Mesenchymal stem cell (in vitro differentiated cells and primary cell): ENCODE measurements around the gene CDIP1.

Experiments used
- DNase-seq: peaks from one replicate; pipeline ENCODE4 v3.0.0-alpha.2; 2013
- H2AFZ ChIP-seq: one replicate; pipeline ENCODE4 v1.6.1; 2013; ENCODE audit warnings: low read depth, mild to moderate bottlenecking, control low read depth, inconsistent platforms, low read length, moderate library complexity
- H2AK5ac ChIP-seq: 2 replicates; pipeline ENCODE4 v1.6.1; 2013; ENCODE audit warnings: low read length, moderate library complexity, mild to moderate bottlenecking, inconsistent platforms; ENCODE audit not compliant: severe bottlenecking
- H2BK120ac ChIP-seq: one replicate; pipeline ENCODE4 v1.6.1; 2013; ENCODE audit warnings: low read depth, mild to moderate bottlenecking, inconsistent platforms, low read length, moderate library complexity
- H2BK12ac ChIP-seq, 2 experiments: one replicate each; pipeline ENCODE4 v1.6.1; 2013; ENCODE audit warnings: inconsistent platforms in 2 of 2, low read length in 2 of 2, mild to moderate bottlenecking in 2 of 2, moderate library complexity in 2 of 2, control low read depth in 1 of 2
- H2BK15ac ChIP-seq: one replicate; pipeline ENCODE4 v1.6.1; 2013; ENCODE audit warnings: mild to moderate bottlenecking, low read depth, inconsistent platforms; ENCODE audit not compliant: poor library complexity, severe bottlenecking
- H2BK5ac ChIP-seq: 2 replicates; pipeline ENCODE4 v1.6.1; 2013; ENCODE audit warnings: low read depth, mild to moderate bottlenecking, low read length, control low read depth, inconsistent platforms; ENCODE audit not compliant: poor library complexity, severe bottlenecking
- H3K14ac ChIP-seq, 2 experiments: one replicate each; pipeline ENCODE4 v1.6.1; 2013; ENCODE audit warnings: inconsistent platforms in 2 of 2, low read length in 2 of 2, control low read depth in 1 of 2, mild to moderate bottlenecking in 1 of 2, moderate library complexity in 1 of 2
- H3K18ac ChIP-seq, 2 experiments: one replicate each; pipeline ENCODE4 v1.6.1; 2013; ENCODE audit warnings: inconsistent platforms in 2 of 2, low read length in 2 of 2, control low read depth in 1 of 2, low read depth in 1 of 2, mild to moderate bottlenecking in 1 of 2
- H3K23ac ChIP-seq, 2 experiments: one replicate each; pipeline ENCODE4 v1.6.1; 2013; ENCODE audit warnings: inconsistent platforms in 2 of 2, low read length in 2 of 2, mild to moderate bottlenecking in 2 of 2, moderate library complexity in 2 of 2, control low read depth in 1 of 2
- H3K27ac ChIP-seq: 2 replicates; pipeline ENCODE4 v1.5.1; 2013; ENCODE audit warnings: mild to moderate bottlenecking, moderate library complexity, low read length, control low read depth, inconsistent platforms; ENCODE audit not compliant: poor library complexity, severe bottlenecking
- H3K27me3 ChIP-seq, 2 experiments: 2 replicates each; pipeline versions ENCODE4 v1.6.1 to v1.7.0; 2013; ENCODE audit warnings: low read length in 2 of 2, mild to moderate bottlenecking in 2 of 2, moderate library complexity in 2 of 2, control low read depth in 1 of 2, inconsistent platforms in 1 of 2; ENCODE audit not compliant: control insufficient read depth in 1 of 2, insufficient read depth in 1 of 2
- H3K36me3 ChIP-seq, 2 experiments: 2 replicates each; pipeline versions ENCODE4 v1.6.1 to v1.7.0; 2013; ENCODE audit warnings: low read length in 2 of 2, control low read depth in 1 of 2, inconsistent platforms in 1 of 2, low read depth in 1 of 2, mild to moderate bottlenecking in 1 of 2; ENCODE audit not compliant: insufficient read depth in 2 of 2, control insufficient read depth in 1 of 2
- H3K4ac ChIP-seq, 2 experiments: one replicate each; pipeline ENCODE4 v1.6.1; 2013; ENCODE audit warnings: inconsistent platforms in 2 of 2, low read length in 2 of 2, mild to moderate bottlenecking in 2 of 2, moderate library complexity in 2 of 2, control low read depth in 1 of 2, low read depth in 1 of 2
- H3K4me1 ChIP-seq: 2 replicates; pipeline ENCODE4 v1.6.1; 2013; ENCODE audit warnings: low read depth, low read length, control low read depth; ENCODE audit not compliant: control insufficient read depth, insufficient read depth
- H3K4me2 ChIP-seq: 2 replicates; pipeline ENCODE4 v1.6.1; 2013; ENCODE audit warnings: low read length, mild to moderate bottlenecking, inconsistent platforms; ENCODE audit not compliant: poor library complexity, severe bottlenecking
- H3K4me3 ChIP-seq, 2 experiments: 2 replicates each; pipeline versions ENCODE4 v1.5.1 to v1.7.0; 2013; ENCODE audit warnings: low read length in 2 of 2, mild to moderate bottlenecking in 2 of 2, control low read depth in 1 of 2, low read depth in 1 of 2; ENCODE audit not compliant: insufficient read depth in 1 of 2
- H3K79me1 ChIP-seq: replicated peaks from 2 replicates; pipeline ENCODE4 v1.6.1; 2013; ENCODE audit warnings: mild to moderate bottlenecking, control low read depth, low read length, inconsistent platforms; ENCODE audit not compliant: poor library complexity, severe bottlenecking
- H3K9ac ChIP-seq: 2 replicates; pipeline ENCODE4 v1.7.0; 2013; ENCODE audit warnings: mild to moderate bottlenecking, low read length, moderate library complexity
- H3K9me3 ChIP-seq: 2 replicates; pipeline ENCODE4 v1.7.0; 2013; ENCODE audit warnings: mild to moderate bottlenecking, low read length; ENCODE audit not compliant: control insufficient read depth
- H4K8ac ChIP-seq: one replicate; pipeline ENCODE4 v1.6.1; 2013; ENCODE audit warnings: inconsistent platforms, mild to moderate bottlenecking, low read length, moderate library complexity
- H4K91ac ChIP-seq: one replicate; pipeline ENCODE4 v1.6.1; 2013; ENCODE audit warnings: mild to moderate bottlenecking, low read length, inconsistent platforms
- WGBS: methylation state at CpG from one replicate; pipeline ENCODE4 v1.1.7; 2013; ENCODE audit warnings: mixed read lengths; 5-methylcytosine and 5-hydroxymethylcytosine counted together

Gene CDIP1

GRCh38 chr16:4556112-4556511, 17.5 kb upstream of the CDIP1 start, which contains the start of gene C16orf96:
Gene C16orf96, plus strand, starts transcription at chr16:4556340. Its CDS starts 150 bp downstream, at chr16:4556490.
- H3K23ac ChIP-seq: no peak within 1 kb of the TSS
- H2BK120ac ChIP-seq: no peak within 1 kb of the TSS
- no peak for DNase-seq
- H3K18ac ChIP-seq: no peak within 1 kb of the TSS
- H3K4ac ChIP-seq: no peak within 1 kb of the TSS
- no peaks in the 10 kb centered on the region for H3K9me3 ChIP-seq
- H4K8ac ChIP-seq: no peak within 1 kb of the TSS
- no peaks in the 10 kb centered on the region for H3K79me1 ChIP-seq
- H2AK5ac ChIP-seq: no peak within 1 kb of the TSS
- 92% methylated on average over 4 of the region's 4 CpGs for WGBS
- H4K91ac ChIP-seq: no peak within 1 kb of the TSS
- H3K4me1 ChIP-seq: peaks cover 11% of the 10 kb centered on the region
- H3K36me3 ChIP-seq: no peaks in the 10 kb centered on the region
- no peak within 1 kb of the TSS for H2BK12ac ChIP-seq
- H2BK15ac ChIP-seq: no peak within 1 kb of the TSS
- H3K4me3 ChIP-seq: no peak within 1 kb of the TSS
- H3K27ac ChIP-seq: no peak within 1 kb of the TSS
- H3K14ac ChIP-seq: no peak within 1 kb of the TSS
- peaks cover 21 to 38% of the 10 kb centered on the region in 2 experiments for H3K27me3 ChIP-seq
- no peak within 1 kb of the TSS for H2BK5ac ChIP-seq
- H3K9ac ChIP-seq: no peak within 1 kb of the TSS
- H3K4me2 ChIP-seq: no peak within 1 kb of the TSS
- H2AFZ ChIP-seq: no peak within 1 kb of the TSS

- H2BK5ac ChIP-seq: no peak overlapping the region
- H2AK5ac ChIP-seq: no peak overlapping the region
- H3K23ac ChIP-seq: no peak overlapping the region
- H3K4me1 ChIP-seq: peaks cover 11% of the 10 kb centered on the region
- no peak overlapping the region for H2BK15ac ChIP-seq
- H3K36me3 ChIP-seq: no peaks in the 10 kb centered on the region
- no peaks in the 10 kb centered on the region for H3K9me3 ChIP-seq
- no peak overlapping the region for H4K91ac ChIP-seq
- no peak overlapping the region for H3K14ac ChIP-seq
- whole genome bisulfite sequencing: 84% methylated on average over 3 of the region's 3 CpGs
- H3K9ac ChIP-seq: no peak overlapping the region
- H2AFZ ChIP-seq: no peak overlapping the region
- no peak overlapping the region for H3K4me2 ChIP-seq
- H3K79me1 ChIP-seq: no peaks in the 10 kb centered on the region
- DNase-seq: no peak
- H3K27ac ChIP-seq: no peak overlapping the region
- H3K4me3 ChIP-seq: no peak overlapping the region
- no peak overlapping the region for H3K18ac ChIP-seq
- peaks cover 22 to 42% of the 10 kb centered on the region in 2 experiments for H3K27me3 ChIP-seq
- H3K4ac ChIP-seq: no peak overlapping the region
- H2BK12ac ChIP-seq: no peak overlapping the region
- no peak overlapping the region for H2BK120ac ChIP-seq
- H4K8ac ChIP-seq: no peak overlapping the region
These were observed 14.0 kb upstream of the CDIP1 start for GRCh38 chr16:4552541-4552940.

GRCh38 chr16:4550591-4550990, 12.0 kb upstream of the CDIP1 start:
- Histone ChIP-seq H3K14ac (no peak overlapping the region), H2BK5ac (no peak overlapping the region), H2AFZ (no peak overlapping the region), H3K9me3 (no peaks in the 10 kb centered on the region), H3K9ac (no peak overlapping the region), H2BK120ac (no peak overlapping the region), H3K36me3 (no peaks in the 10 kb centered on the region), H2BK15ac (no peak overlapping the region), H3K79me1 (no peaks in the 10 kb centered on the region), H3K4me2 (no peak overlapping the region), H3K27ac (no peak overlapping the region), H2BK12ac (no peak overlapping the region), H3K4me1 (peaks cover 6% of the 10 kb centered on the region), H4K8ac (no peak overlapping the region), H2AK5ac (no peak overlapping the region), H3K4me3 (no peak overlapping the region), H3K18ac (no peak overlapping the region), H3K27me3 (peaks cover 22 to 36% of the 10 kb centered on the region in 2 experiments), H4K91ac (no peak overlapping the region), H3K23ac (no peak overlapping the region), H3K4ac (no peak overlapping the region)
- WGBS: 51% methylated on average over 4 of the region's 4 CpGs
- DNase-seq: no peak

GRCh38 chr16:4548124-4548523, 9.6 kb upstream of the CDIP1 start:
- Histone ChIP-seq H3K27me3 (peaks cover 23 to 27% of the 10 kb centered on the region in 2 experiments), H3K23ac (no peak overlapping the region), H2BK12ac (no peak overlapping the region), H4K8ac (no peak overlapping the region), H3K4me3 (no peak overlapping the region), H3K36me3 (no peaks in the 10 kb centered on the region), H3K14ac (no peak overlapping the region), H2BK5ac (no peak overlapping the region), H3K4me2 (no peak overlapping the region), H3K9ac (no peak overlapping the region), H3K9me3 (no peaks in the 10 kb centered on the region), H2BK120ac (no peak overlapping the region), H2BK15ac (no peak overlapping the region), H3K4me1 (peaks cover 2% of the 10 kb centered on the region), H3K4ac (no peak overlapping the region), H2AK5ac (no peak overlapping the region), H3K27ac (no peak overlapping the region), H3K79me1 (no peaks in the 10 kb centered on the region), H4K91ac (no peak overlapping the region), H2AFZ (no peak overlapping the region), H3K18ac (no peak overlapping the region)
- no peak for DNase-seq
- WGBS: 86% methylated on average over 13 of the region's 13 CpGs
